ENCODE measurements around the gene GPR84.

GRCh38 chr12:54392485-54393206 is 28.4 kb upstream of the GPR84 start:
- TF ChIP-seq, protein P1, sequence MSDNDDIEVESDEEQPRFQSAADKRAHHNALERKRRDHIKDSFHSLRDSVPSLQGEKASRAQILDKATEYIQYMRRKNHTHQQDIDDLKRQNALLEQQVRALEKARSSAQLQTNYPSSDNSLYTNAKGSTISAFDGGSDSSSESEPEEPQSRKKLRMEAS (IDR thresholded peaks at IDR 0.05; ENCODE audit: low read depth): no peak
- TF ChIP-seq FOSL2 (IDR thresholded peaks at IDR 0.05; ENCODE audit: borderline replicate concordance, low read depth): no peak
- no peak for TF ChIP-seq CTCF (IDR thresholded peaks at IDR 0.05)
- no peak for TF ChIP-seq JUND (IDR thresholded peaks at IDR 0.05)
- TF ChIP-seq, protein P2, sequence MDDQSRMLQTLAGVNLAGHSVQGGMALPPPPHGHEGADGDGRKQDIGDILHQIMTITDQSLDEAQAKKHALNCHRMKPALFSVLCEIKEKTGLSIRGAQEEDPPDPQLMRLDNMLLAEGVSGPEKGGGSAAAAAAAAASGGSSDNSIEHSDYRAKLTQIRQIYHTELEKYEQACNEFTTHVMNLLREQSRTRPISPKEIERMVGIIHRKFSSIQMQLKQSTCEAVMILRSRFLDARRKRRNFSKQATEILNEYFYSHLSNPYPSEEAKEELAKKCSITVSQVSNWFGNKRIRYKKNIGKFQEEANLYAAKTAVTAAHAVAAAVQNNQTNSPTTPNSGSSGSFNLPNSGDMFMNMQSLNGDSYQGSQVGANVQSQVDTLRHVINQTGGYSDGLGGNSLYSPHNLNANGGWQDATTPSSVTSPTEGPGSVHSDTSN (IDR thresholded peaks at IDR 0.05): no peak
- TF ChIP-seq EP300 (IDR thresholded peaks at IDR 0.05; ENCODE audit: borderline replicate concordance in 1 of 2, low read depth in 1 of 2, low read length in 1 of 2): no peak
- no peak for TF ChIP-seq CHD2 (IDR thresholded peaks at IDR 0.05; ENCODE audit: low read length, partially characterized antibody)
- no peak for TF ChIP-seq POLR2AphosphoS5 (IDR thresholded peaks at IDR 0.05; ENCODE audit: low read depth, low read length)
- no peak for TF ChIP-seq USF2 (IDR thresholded peaks at IDR 0.05; ENCODE audit: borderline replicate concordance, low read depth, low read length)
